GM12878 (cell line): ENCODE data around the gene LEF1. TPM values are rescaled to one million over a fixed set of nuclear protein-coding genes. Genes with fewer than 3 reads are reported as not detected.

Source experiments
- BCL3 ChIP-seq: IDR thresholded peaks from 2 replicates; pipeline ENCODE4 v1.6.1; 2011; ENCODE audit warnings: borderline replicate concordance, low read depth, mild to moderate bottlenecking, moderate library complexity, low read length; ENCODE audit not compliant: insufficient read depth, poor library complexity, severe bottlenecking
- BRCA1 ChIP-seq: IDR thresholded peaks from 2 replicates; pipeline ENCODE4 v1.6.1; 2011; ENCODE audit warnings: low read depth, low read length, improper control_type of control experiment
- CHD2 ChIP-seq: IDR thresholded peaks from 2 replicates; pipeline ENCODE4 v1.6.1; 2011; ENCODE audit warnings: low read depth, low read length, improper control_type of control experiment, borderline replicate concordance
- FOS ChIP-seq: IDR thresholded peaks from 3 replicates; pipeline ENCODE4 v1.6.1; 2011; ENCODE audit warnings: borderline replicate concordance; ENCODE audit not compliant: insufficient read length; ENCODE audit errors: extremely low read depth
- HSF1 ChIP-seq: fragments of 150-350 bp; IDR thresholded peaks from 2 replicates; pipeline ENCODE4 v1.6.1; 2014; ENCODE audit warnings: mild to moderate bottlenecking, low read depth, low read length
- IRF5 ChIP-seq: fragments of 450-650 bp; IDR thresholded peaks from 2 replicates; pipeline ENCODE4 v1.6.1; 2017; ENCODE audit warnings: borderline replicate concordance
- MAX ChIP-seq: IDR thresholded peaks from 2 replicates; pipeline ENCODE4 v1.6.1; 2012; ENCODE audit warnings: low read depth, low read length, improper control_type of control experiment
- MEF2B ChIP-seq: fragments of 450-650 bp; IDR thresholded peaks from 2 replicates; pipeline ENCODE4 v1.6.1; 2018; ENCODE audit warnings: mild to moderate bottlenecking, moderate library complexity; ENCODE audit not compliant: partially characterized antibody, poor library complexity, severe bottlenecking
- NFXL1 ChIP-seq: fragments of 450-650 bp; IDR thresholded peaks from 2 replicates; pipeline ENCODE4 v1.6.1; 2017; ENCODE audit warnings: antibody characterized with exemption, mild to moderate bottlenecking, borderline replicate concordance
- NFYA ChIP-seq: IDR thresholded peaks from 2 replicates; pipeline ENCODE4 v1.6.1; 2011; ENCODE audit warnings: low read depth, mild to moderate bottlenecking, low read length, improper control_type of control experiment, borderline replicate concordance
- PBX3 ChIP-seq: IDR thresholded peaks from 2 replicates; pipeline ENCODE4 v1.6.1; 2011; ENCODE audit warnings: mild to moderate bottlenecking, low read depth, low read length, moderate library complexity; ENCODE audit not compliant: insufficient replicate concordance
- SMC3 ChIP-seq: IDR thresholded peaks from 2 replicates; pipeline ENCODE4 v1.6.1; 2011; ENCODE audit warnings: low read length, improper control_type of control experiment, borderline replicate concordance
- TBL1XR1 ChIP-seq: IDR thresholded peaks from 2 replicates; pipeline ENCODE4 v1.6.1; 2012; ENCODE audit warnings: low read depth, low read length, improper control_type of control experiment
- TCF3 ChIP-seq: IDR thresholded peaks from 2 replicates; pipeline ENCODE4 v1.6.1; 2012; ENCODE audit warnings: low read depth, mild to moderate bottlenecking, low read length, borderline replicate concordance; ENCODE audit not compliant: insufficient read depth
- polyA plus RNA-seq, 11 experiments: library from polyadenylated mRNA; depleted of rRNA in 4 of 11; unstranded in 6 of 11; stranded (reverse) in 5 of 11; fragments of >200 nt; fragmentation: Nextera tagmentation in 4 of 11; fragmentation: Illumina TruSeq in 1 of 11; extraction: Ambion mirVana in 4 of 11; extraction: Trizol in 1 of 11; gene quantifications; 1 replicate in 1 of 11; 2 replicates in 10 of 11; pipeline versions ENCODE4 v1.2.1 to v1.2.3, GENCODE V29; 2011 to 2016; ENCODE audit warnings: inconsistent platforms in 2 of 11, missing spikeins in 2 of 11, low read depth in 1 of 11
- total RNA-seq, 4 experiments: library from RNA; depleted of rRNA in 3 of 4; stranded (reverse); fragments of >200 nt in 3 of 4; fragmentation: Illumina TruSeq in 1 of 4; extraction: Trizol in 1 of 4; gene quantifications; 2 replicates each; pipeline versions ENCODE4 v1.2.1 to v1.2.3, GENCODE V29; 2013 to 2021

The LEF1 gene
- total and polyA plus RNA-seq, 10 of the 15 experiments (the other 5 are each of a cell fraction or from before 2014, with no cell fraction given): 10.2 to 38.1 (median 19.5) TPM

- no peak for TF ChIP-seq TCF3
- TF ChIP-seq NFYA: no peak
- TF ChIP-seq IRF5: no peak
- no peak for TF ChIP-seq CHD2
- TF ChIP-seq SMC3: no peak
- no peak for TF ChIP-seq HSF1
- no peak for TF ChIP-seq MAX
- TF ChIP-seq TBL1XR1: no peak
- peak; percentile 84 for TF ChIP-seq MEF2B
- no peak for TF ChIP-seq BCL3
- no peak for TF ChIP-seq BRCA1
- no peak for TF ChIP-seq NFXL1
- TF ChIP-seq PBX3: no peak
- TF ChIP-seq FOS: no peak
Observed at GRCh38 chr4:108109997-108110416, 58.7 kb downstream of the LEF1 start (continued).
